DMS114 treated with DMSO at 0.1 percent for 48 hours (cell line): ENCODE results near the gene TMEM30B.

Experiments used
- DNase-seq: peaks from one replicate; lab custom pipeline; 2025; ENCODE audit not compliant: unreplicated experiment; lab: John Stamatoyannopoulos, UW

Gene TMEM30B

GRCh38 chr14:61300209-61300608, 19.1 kb upstream of the TMEM30B start:
- no peak for DNase-seq

GRCh38 chr14:61298824-61299223, 17.7 kb upstream of the TMEM30B start:
- no peak for DNase-seq

- no peak for DNase-seq
Observed at GRCh38 chr14:61297581-61297980, 16.4 kb upstream of the TMEM30B start.

DNA sequence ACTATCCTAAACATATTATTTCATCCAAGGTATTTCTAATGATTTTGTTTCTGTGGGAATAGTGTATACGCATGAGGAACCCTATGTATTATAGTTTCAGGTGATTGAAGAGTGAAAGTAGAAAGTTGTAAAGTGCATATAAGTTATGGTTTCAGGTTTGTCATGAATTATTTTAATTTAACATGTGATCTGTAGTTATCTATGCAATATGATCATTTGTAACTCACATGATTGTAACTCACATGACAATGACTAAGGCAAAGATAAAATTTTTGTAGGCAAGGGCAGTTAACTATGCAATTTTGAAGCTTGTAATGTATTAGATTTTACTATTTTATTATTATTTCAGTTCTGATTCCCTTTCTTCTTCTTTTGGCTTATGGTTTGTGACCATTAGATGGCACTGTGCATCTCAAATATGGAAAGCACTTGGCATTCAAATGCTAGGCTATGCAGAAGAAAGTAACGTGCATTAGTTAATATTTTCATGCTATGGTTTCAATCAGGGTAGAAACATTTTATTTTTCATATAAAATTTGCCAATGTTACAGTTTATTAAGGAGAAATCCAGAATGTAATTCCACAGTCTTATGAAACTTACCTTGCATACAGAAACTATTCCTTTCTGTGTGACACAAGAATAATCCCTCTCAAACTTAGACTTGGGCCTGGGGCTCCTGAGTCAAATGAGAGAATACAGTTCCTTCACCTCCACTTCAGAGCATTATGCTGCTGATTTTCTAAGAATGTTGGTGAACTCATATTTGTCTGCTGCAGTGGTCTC, 15.8 kb upstream of the TMEM30B start:
- DNase-seq = peak; percentile 24

GRCh38 chr14:61296151-61296550, 15.0 kb upstream of the TMEM30B start:
- no peak for DNase-seq

DNA sequence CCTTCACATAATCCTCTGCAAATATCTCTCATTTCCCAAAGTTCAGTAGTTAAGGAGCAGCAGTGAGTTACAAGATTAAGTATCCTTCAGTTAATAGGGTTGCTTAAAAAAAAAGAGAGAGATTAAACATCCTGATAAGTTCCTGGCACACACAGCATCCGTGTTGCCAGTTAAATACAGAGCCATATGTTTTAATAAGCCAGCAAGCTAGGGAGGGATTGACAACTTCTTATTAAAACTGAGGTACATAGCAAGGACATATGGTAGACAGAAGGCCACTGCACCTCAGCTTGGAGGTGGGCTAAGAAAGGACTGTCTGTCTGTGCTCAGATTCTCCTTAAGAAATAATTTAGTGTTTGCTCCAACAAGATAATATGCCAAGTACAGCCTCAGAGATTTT, 9.6 kb upstream of the TMEM30B start:
- DNase-seq = no peak

- no peak for DNase-seq
Observed at GRCh38 chr14:61288720-61289119, 7.6 kb upstream of the TMEM30B start.

DNA sequence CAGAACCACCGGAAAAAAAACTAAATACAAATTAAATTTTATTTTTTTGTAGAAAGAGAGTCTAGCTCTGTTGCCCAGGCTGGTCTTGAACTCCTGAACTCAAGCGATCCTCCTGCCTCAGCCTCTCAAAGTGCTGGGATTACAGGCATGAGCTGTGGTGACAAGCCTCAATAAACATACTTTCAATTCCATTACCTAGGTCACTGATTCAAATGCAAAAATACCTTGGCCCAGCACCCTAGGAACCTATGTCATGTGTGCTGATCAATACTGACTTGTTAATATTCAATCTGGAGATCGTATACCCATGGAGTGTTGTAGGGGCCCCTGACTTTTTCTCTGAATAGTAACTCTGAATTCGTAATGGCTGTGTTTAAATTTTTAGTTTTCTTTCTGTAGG, 7.1 kb upstream of the TMEM30B start:
- DNase-seq = no peak

GRCh38 chr14:61287196-61287595, 6.1 kb upstream of the TMEM30B start:
- no peak for DNase-seq

GRCh38 chr14:61285364-61285763, 4.2 kb upstream of the TMEM30B start:
- DNase-seq = no peak

GRCh38 chr14:61284001-61284400, 2.9 kb upstream of the TMEM30B start:
- no peak for DNase-seq

GRCh38 chr14:61282746-61283145, 1.6 kb upstream of the TMEM30B start:
- no peak for DNase-seq

DNA sequence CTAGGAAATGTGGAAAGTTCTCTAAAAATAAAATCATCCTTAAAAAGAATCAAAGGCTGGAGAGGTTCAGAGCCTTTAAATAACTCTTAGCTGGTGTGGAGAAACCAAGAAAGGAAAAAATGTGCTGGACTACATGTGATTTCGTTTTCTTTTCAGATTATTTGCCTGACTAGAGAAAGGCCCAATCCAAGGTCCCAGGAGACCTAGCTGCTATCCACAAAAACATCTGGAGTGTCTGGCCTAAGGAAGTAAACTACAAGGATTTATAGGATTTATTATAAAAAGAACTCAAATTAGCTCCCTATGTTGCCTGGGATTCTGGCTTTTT, 774 bp upstream of the TMEM30B start:
- no peak for DNase-seq

GRCh38 chr14:61280526-61281185, 482 bp downstream of the TMEM30B start:
- no peak for DNase-seq

DNA sequence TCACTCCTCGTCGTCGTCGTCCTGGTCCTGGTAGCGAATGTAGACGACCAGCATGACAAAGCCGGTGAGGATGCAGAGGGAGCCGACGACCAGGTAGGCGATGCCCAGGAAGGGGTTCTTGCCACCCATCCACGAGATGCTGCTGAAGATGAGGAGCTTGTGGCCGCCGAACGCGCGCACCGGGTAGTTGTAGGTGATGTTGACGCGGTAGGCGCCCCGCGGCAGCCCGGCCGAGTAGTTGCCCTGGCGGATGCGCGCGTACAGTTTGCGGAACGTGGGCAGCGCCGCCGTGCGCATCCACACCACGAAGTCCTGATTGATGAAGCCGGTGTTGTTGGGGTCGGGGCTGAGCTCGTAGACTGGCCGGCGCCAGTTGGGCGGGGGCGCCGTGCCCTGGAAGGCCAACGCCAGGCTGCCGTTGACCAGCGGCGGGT, 1.0 kb downstream of the TMEM30B start:
- no peak for DNase-seq

- no peak for DNase-seq
Observed at GRCh38 chr14:61279082-61279481, 2.1 kb downstream of the TMEM30B start.

GRCh38 chr14:61277784-61278183, 3.4 kb downstream of the TMEM30B start:
- DNase-seq = no peak

GRCh38 chr14:61277232-61277631, 3.9 kb downstream of the TMEM30B start:
- no peak for DNase-seq

- no peak for DNase-seq
Observed at GRCh38 chr14:61271552-61271951, 9.6 kb downstream of the TMEM30B start.

GRCh38 chr14:61270714-61271113, 10.4 kb downstream of the TMEM30B start:
- DNase-seq = no peak

DNA sequence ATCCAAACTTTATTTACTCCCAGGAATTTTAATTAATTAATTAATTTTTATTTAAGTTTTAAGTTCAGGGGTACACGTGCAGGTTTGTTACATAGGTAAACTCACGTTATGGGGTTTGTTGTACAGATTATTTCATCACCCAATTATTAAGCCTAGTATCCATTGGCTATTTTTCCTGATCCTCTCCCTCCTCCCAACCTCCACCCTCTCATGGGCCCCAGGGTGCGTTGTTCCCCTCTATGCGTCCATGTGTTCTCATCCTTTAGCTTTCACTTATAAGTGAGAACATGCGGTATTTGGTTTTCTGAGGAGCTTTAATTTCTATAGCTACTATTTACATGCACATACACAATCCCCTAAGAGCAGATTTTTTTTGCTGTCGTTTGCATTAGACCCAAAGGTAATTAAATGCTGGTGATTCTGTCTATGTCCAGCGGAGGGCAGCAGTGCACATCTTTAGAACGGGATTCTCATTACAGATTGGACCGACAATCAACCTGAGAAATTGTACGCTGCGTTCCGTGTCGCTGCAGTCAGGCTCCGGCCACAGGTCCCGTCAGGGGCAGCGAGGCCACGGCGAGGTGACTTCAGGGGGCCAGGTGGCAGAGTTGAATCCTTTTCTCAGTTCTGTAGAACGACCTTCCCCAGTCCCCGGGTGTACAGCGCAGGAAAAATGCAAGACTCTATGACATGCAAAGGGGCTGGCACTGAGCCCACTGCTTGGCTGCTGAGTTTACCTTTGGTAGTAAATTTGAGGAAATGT, 11.6 kb downstream of the TMEM30B start:
- DNase-seq = peak; percentile 73

GRCh38 chr14:61268812-61269211, 12.3 kb downstream of the TMEM30B start:
- DNase-seq = no peak
